ENCODE measurements around the gene FRMPD4. TPM values are rescaled to one million over a fixed set of nuclear protein-coding genes. Genes with fewer than 3 reads are reported as not detected.

The FRMPD4 gene
- polyA plus RNA-seq, 3 donors: 0.07 to 0.15 (median 0.14) TPM

GRCh38 chrX:12210196-12210815 lies 72.0 kb downstream of the FRMPD4 start:
- no peak for DNase-seq (ENCODE audit: low read depth in 3 of 3, low spot score in 2 of 3)

GRCh38 chrX:12210971-12211370 lies 72.7 kb downstream of the FRMPD4 start:
- DNase-seq (ENCODE audit: low read depth in 3 of 3, low spot score in 2 of 3): no peak

- DNase-seq (ENCODE audit: low read depth in 3 of 3, low spot score in 2 of 3): no peak
These were observed 85.4 kb downstream of the FRMPD4 start for GRCh38 chrX:12223650-12224049.

GRCh38 chrX:12225107-12225506 lies 86.8 kb downstream of the FRMPD4 start:
- peak in 2 of 3 donors; percentile 2 to 4 for DNase-seq (ENCODE audit: low read depth in 3 of 3, low spot score in 2 of 3)

GRCh38 chrX:12227412-12228041 lies 89.3 kb downstream of the FRMPD4 start:
- no peak for DNase-seq (ENCODE audit: low read depth in 3 of 3, low spot score in 2 of 3)

GRCh38 chrX:12228862-12229261 lies 90.6 kb downstream of the FRMPD4 start:
- DNase-seq (ENCODE audit: low read depth in 3 of 3, low spot score in 2 of 3): no peak

GRCh38 chrX:12229986-12230385 lies 91.7 kb downstream of the FRMPD4 start:
- no peak for DNase-seq (ENCODE audit: low read depth in 3 of 3, low spot score in 2 of 3)

GRCh38 chrX:12234534-12235329 lies 96.5 kb downstream of the FRMPD4 start:
- no peak for DNase-seq (ENCODE audit: low read depth in 3 of 3, low spot score in 2 of 3)

GRCh38 chrX:12236156-12236555 lies 97.9 kb downstream of the FRMPD4 start:
- DNase-seq (ENCODE audit: low read depth in 3 of 3, low spot score in 2 of 3): no peak

- DNase-seq (ENCODE audit: low read depth in 3 of 3, low spot score in 2 of 3): no peak
These were observed 98.9 kb downstream of the FRMPD4 start for GRCh38 chrX:12237131-12237530.

GRCh38 chrX:12237771-12238170 lies 99.5 kb downstream of the FRMPD4 start:
- no peak for DNase-seq (ENCODE audit: low read depth in 3 of 3, low spot score in 2 of 3)

- DNase-seq (ENCODE audit: low read depth in 3 of 3, low spot score in 2 of 3): no peak
These were observed 101.2 kb downstream of the FRMPD4 start for GRCh38 chrX:12239356-12240082.

GRCh38 chrX:12240491-12240890 lies 102.2 kb downstream of the FRMPD4 start:
- no peak for DNase-seq (ENCODE audit: low read depth in 3 of 3, low spot score in 2 of 3)

- DNase-seq (ENCODE audit: low read depth in 3 of 3, low spot score in 2 of 3): no peak
These were observed 102.8 kb downstream of the FRMPD4 start for GRCh38 chrX:12241026-12241425.

- DNase-seq (ENCODE audit: low read depth in 3 of 3, low spot score in 2 of 3): no peak
These were observed 107.7 kb downstream of the FRMPD4 start for GRCh38 chrX:12245650-12246645.

- no peak for DNase-seq (ENCODE audit: low read depth in 3 of 3, low spot score in 2 of 3)
These were observed 111.7 kb downstream of the FRMPD4 start for GRCh38 chrX:12249997-12250396.

GRCh38 chrX:12263211-12263610 lies 124.9 kb downstream of the FRMPD4 start:
- no peak for DNase-seq (ENCODE audit: low read depth in 3 of 3, low spot score in 2 of 3)

GRCh38 chrX:12269484-12269883 lies 131.2 kb downstream of the FRMPD4 start:
- DNase-seq (ENCODE audit: low read depth in 3 of 3, low spot score in 2 of 3): no peak

GRCh38 chrX:12278151-12278550 lies 139.9 kb downstream of the FRMPD4 start:
- DNase-seq (ENCODE audit: low read depth in 3 of 3, low spot score in 2 of 3): no peak

- no peak for DNase-seq (ENCODE audit: low read depth in 3 of 3, low spot score in 2 of 3)
These were observed 144.7 kb downstream of the FRMPD4 start for GRCh38 chrX:12282991-12283390.
